ENCODE measurements around the gene AP1M2. TPM values are rescaled to one million over a fixed set of nuclear protein-coding genes. Genes with fewer than 3 reads are reported as not detected.

AP1M2 gene
- total RNA-seq, 1 experiment from 2014 or later: 10.1 TPM

DNA sequence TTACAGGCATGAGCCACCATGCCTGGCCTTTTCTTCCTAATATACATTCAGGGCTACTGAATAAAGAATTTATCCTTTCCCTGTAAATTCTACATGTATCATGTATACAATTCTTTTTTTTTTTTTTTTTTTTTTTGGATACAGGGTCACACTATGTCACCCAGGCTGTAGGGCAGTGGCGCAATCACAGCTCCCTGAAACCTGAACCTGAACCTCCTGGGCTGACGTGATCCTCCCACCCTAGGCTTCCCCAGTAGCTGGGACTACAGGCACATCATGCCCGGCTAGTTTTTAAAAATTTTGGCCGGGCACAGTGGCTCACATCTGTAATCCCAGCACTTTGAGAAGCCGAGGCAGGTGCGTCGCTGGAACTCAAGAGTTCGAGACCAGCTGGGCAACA lies 31.7 kb upstream of the AP1M2 start:
- Histone ChIP-seq H3K4me1 (ENCODE audit: control insufficient read depth, insufficient read depth, low read length) (no peaks in the 10 kb centered on the region), H3K9me3 (ENCODE audit: control insufficient read depth, insufficient read depth, low read depth, low read length) (no peaks in the 10 kb centered on the region), H3K27me3 (ENCODE audit: control insufficient read depth, insufficient read depth, low read length) (no peaks in the 10 kb centered on the region), H3K4me3 (ENCODE audit: low read depth in 2 of 2, low read length in 2 of 2) (no peak overlapping the region), H3K36me3 (ENCODE audit: control insufficient read depth, insufficient read depth, low read length) (no peaks in the 10 kb centered on the region), H3K27ac (ENCODE audit: low read length) (no peak overlapping the region)
- TF ChIP-seq SIN3A (IDR thresholded peaks at IDR 0.05; ENCODE audit: borderline replicate concordance, insufficient read depth, low read depth, low read length) (no peak), TCF7L2 (IDR thresholded peaks at IDR 0.05; ENCODE audit: low read depth, low read length) (no peak), POLR2AphosphoS5 (IDR thresholded peaks at IDR 0.05; ENCODE audit: low read depth, low read length) (no peak)
- TF ChIP-seq, protein P1, sequence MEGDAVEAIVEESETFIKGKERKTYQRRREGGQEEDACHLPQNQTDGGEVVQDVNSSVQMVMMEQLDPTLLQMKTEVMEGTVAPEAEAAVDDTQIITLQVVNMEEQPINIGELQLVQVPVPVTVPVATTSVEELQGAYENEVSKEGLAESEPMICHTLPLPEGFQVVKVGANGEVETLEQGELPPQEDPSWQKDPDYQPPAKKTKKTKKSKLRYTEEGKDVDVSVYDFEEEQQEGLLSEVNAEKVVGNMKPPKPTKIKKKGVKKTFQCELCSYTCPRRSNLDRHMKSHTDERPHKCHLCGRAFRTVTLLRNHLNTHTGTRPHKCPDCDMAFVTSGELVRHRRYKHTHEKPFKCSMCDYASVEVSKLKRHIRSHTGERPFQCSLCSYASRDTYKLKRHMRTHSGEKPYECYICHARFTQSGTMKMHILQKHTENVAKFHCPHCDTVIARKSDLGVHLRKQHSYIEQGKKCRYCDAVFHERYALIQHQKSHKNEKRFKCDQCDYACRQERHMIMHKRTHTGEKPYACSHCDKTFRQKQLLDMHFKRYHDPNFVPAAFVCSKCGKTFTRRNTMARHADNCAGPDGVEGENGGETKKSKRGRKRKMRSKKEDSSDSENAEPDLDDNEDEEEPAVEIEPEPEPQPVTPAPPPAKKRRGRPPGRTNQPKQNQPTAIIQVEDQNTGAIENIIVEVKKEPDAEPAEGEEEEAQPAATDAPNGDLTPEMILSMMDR (IDR thresholded peaks at IDR 0.05): no peak
- TF ChIP-seq, protein P2, sequence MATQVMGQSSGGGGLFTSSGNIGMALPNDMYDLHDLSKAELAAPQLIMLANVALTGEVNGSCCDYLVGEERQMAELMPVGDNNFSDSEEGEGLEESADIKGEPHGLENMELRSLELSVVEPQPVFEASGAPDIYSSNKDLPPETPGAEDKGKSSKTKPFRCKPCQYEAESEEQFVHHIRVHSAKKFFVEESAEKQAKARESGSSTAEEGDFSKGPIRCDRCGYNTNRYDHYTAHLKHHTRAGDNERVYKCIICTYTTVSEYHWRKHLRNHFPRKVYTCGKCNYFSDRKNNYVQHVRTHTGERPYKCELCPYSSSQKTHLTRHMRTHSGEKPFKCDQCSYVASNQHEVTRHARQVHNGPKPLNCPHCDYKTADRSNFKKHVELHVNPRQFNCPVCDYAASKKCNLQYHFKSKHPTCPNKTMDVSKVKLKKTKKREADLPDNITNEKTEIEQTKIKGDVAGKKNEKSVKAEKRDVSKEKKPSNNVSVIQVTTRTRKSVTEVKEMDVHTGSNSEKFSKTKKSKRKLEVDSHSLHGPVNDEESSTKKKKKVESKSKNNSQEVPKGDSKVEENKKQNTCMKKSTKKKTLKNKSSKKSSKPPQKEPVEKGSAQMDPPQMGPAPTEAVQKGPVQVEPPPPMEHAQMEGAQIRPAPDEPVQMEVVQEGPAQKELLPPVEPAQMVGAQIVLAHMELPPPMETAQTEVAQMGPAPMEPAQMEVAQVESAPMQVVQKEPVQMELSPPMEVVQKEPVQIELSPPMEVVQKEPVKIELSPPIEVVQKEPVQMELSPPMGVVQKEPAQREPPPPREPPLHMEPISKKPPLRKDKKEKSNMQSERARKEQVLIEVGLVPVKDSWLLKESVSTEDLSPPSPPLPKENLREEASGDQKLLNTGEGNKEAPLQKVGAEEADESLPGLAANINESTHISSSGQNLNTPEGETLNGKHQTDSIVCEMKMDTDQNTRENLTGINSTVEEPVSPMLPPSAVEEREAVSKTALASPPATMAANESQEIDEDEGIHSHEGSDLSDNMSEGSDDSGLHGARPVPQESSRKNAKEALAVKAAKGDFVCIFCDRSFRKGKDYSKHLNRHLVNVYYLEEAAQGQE (IDR thresholded peaks at IDR 0.05; ENCODE audit: insufficient read depth in 1 of 2, low read depth in 2 of 2, low read length in 1 of 2): no peak
- POLR2A ChIA-PET: interaction anchor here (0.7 kb wide), 1 partner anchor 191 kb away, joined by 11 read pairs; no protein-coding TSS in a partner anchor
- CTCF ChIA-PET: interaction anchor here (0.6 to 0.7 kb wide), 2 partner anchors 28 to 37 kb away, joined by 3 to 11 read pairs; no protein-coding TSS in a partner anchor
- in situ Hi-C loops (cut with HindIII; ENCODE audit: low pct_unique_long_range_greater_than_20kb, low sequenced_read_pairs): no loop called here
- ATAC-seq (no peak), DNase-seq (ENCODE audit: low read depth, low spot score) (no peak)
- intact Hi-C loops (cut with micrococcal nuclease; ENCODE audit: unreplicated experiment): no loop called here
- no TSS peak for BruUV-seq (replicated peaks)

DNA sequence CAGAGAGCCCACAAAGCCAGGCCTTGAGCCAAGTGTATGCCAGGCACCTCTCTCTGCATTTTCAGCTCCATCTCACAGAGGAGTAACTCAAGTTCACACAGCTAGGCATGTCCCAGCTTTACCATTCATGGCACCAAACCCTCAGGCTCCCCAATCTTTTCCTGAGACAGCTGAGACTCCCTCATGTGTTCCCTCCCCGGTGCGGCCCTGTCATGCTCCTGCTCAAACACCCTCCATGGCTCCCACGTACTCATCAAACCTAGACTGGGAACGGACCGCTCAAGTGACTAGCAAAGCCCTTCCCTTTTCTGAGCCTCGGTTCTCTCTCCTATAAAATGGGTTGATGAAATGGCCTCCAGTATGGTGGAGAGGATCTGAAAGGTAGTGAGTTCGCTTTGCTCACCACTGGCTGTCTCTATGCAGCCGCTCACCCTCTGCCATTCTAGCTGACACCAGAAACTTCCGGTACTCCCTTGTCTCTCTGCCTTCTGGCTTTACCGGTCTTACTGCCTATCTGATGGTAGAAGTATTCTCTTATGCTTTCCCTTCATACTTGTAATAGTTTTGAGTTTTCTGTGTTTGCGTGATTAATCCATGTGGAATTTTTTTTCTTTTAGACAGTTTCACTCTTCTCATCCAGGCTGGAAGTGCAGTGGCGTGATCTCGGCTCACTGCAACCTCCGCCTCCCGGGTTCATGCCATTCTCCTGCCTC lies 30.5 kb upstream of the AP1M2 start:
- TF ChIP-seq SIN3A (IDR thresholded peaks at IDR 0.05; ENCODE audit: borderline replicate concordance, insufficient read depth, low read depth, low read length) (no peak), POLR2AphosphoS5 (IDR thresholded peaks at IDR 0.05; ENCODE audit: low read depth, low read length) (no peak), TCF7L2 (IDR thresholded peaks at IDR 0.05; ENCODE audit: low read depth, low read length) (no peak)
- TF ChIP-seq, protein P2 (IDR thresholded peaks at IDR 0.05; ENCODE audit: insufficient read depth in 1 of 2, low read depth in 2 of 2, low read length in 1 of 2): no peak
- TF ChIP-seq, protein P1 (IDR thresholded peaks at IDR 0.05): no peak
- ChIA-PET POLR2A (no interaction called here), CTCF (interaction anchor here (0.6 to 1.4 kb wide), 2 partner anchors 27 to 32 kb away, joined by 3 to 4 read pairs; no protein-coding TSS in a partner anchor)
- Histone ChIP-seq H3K4me3 (ENCODE audit: low read depth in 2 of 2, low read length in 2 of 2) (no peak overlapping the region), H3K27ac (ENCODE audit: low read length) (no peak overlapping the region), H3K9me3 (ENCODE audit: control insufficient read depth, insufficient read depth, low read depth, low read length) (no peaks in the 10 kb centered on the region), H3K27me3 (ENCODE audit: control insufficient read depth, insufficient read depth, low read length) (no peaks in the 10 kb centered on the region), H3K36me3 (ENCODE audit: control insufficient read depth, insufficient read depth, low read length) (no peaks in the 10 kb centered on the region), H3K4me1 (ENCODE audit: control insufficient read depth, insufficient read depth, low read length) (no peaks in the 10 kb centered on the region)
- 0 out of 2 replicates have a peak, but pooled peaks have one; percentile 17 for ATAC-seq
- no TSS peak for BruUV-seq (replicated peaks)
- intact Hi-C loops (cut with micrococcal nuclease; ENCODE audit: unreplicated experiment): no loop called here
- in situ Hi-C loops (cut with HindIII; ENCODE audit: low pct_unique_long_range_greater_than_20kb, low sequenced_read_pairs): no loop called here
- DNase-seq (ENCODE audit: low read depth, low spot score): no peak
